Measurements from ENCODE around the gene HOXA5. TPM values are rescaled to one million over a fixed set of nuclear protein-coding genes. Genes with fewer than 3 reads are reported as not detected.

The HOXA5 gene
- total RNA-seq, 1 experiment from 2014 or later = 6.7 TPM

DNA sequence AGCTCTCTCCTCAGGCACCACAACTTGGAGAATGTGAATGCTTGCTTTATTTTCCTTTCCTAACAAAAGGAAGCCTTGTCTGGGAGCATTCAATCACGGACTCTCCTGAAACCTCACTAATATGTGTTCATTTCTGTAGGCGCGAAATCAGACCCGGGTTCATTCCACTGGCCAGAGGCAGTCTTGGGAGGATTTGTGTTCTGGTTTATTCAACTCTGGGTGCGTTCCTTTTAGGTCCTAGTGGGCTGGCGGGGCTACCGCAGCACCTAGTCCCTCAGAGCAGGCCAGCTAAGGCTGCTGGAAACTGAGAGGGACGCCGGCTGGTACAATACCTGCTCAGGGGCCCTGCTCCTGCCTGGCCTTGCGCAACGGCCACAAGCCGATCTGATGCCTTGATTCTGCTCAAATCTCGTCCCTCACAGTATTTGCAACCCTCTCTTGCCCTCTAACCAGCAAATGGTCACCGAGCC, 20.4 kb downstream of the HOXA5 start:
- ChIA-PET POLR2A (no interaction called here), CTCF (no interaction called here), RAD21 (ENCODE audit: low non-redundant PET in 1 of 2, low total read pairs in 2 of 2, uncharacterized antibody in 2 of 2, unreplicated experiment in 2 of 2) (no interaction called here)
- intact Hi-C loops (cut with micrococcal nuclease) = no loop called here
- TF ChIP-seq, protein P1, sequence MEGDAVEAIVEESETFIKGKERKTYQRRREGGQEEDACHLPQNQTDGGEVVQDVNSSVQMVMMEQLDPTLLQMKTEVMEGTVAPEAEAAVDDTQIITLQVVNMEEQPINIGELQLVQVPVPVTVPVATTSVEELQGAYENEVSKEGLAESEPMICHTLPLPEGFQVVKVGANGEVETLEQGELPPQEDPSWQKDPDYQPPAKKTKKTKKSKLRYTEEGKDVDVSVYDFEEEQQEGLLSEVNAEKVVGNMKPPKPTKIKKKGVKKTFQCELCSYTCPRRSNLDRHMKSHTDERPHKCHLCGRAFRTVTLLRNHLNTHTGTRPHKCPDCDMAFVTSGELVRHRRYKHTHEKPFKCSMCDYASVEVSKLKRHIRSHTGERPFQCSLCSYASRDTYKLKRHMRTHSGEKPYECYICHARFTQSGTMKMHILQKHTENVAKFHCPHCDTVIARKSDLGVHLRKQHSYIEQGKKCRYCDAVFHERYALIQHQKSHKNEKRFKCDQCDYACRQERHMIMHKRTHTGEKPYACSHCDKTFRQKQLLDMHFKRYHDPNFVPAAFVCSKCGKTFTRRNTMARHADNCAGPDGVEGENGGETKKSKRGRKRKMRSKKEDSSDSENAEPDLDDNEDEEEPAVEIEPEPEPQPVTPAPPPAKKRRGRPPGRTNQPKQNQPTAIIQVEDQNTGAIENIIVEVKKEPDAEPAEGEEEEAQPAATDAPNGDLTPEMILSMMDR (IDR thresholded peaks at IDR 0.05 in 2 of 3, conservative IDR thresholded peaks at IDR 0.05 in 1 of 3; ENCODE audit: borderline replicate concordance in 1 of 3, insufficient read depth in 1 of 3, low read depth in 2 of 3, low read length in 2 of 3) = no peak
- TF ChIP-seq ZNF274 (IDR thresholded peaks at IDR 0.05; ENCODE audit: low read depth, low read length) (no peak), CEBPB (IDR thresholded peaks at IDR 0.05; ENCODE audit: low read depth) (no peak), MAX (IDR thresholded peaks at IDR 0.05) (no peak), JUND (IDR thresholded peaks at IDR 0.05) (no peak), TCF7L2 (IDR thresholded peaks at IDR 0.05; ENCODE audit: borderline replicate concordance, extremely low read depth, insufficient read depth, insufficient read length) (no peak), SIN3A (IDR thresholded peaks at IDR 0.05; ENCODE audit: low read depth) (no peak), RAD21 (IDR thresholded peaks at IDR 0.05; ENCODE audit: low read depth) (no peak), POLR2A (IDR thresholded peaks at IDR 0.05; ENCODE audit: borderline replicate concordance, extremely low read depth, insufficient read depth, insufficient read length) (no peak), REST (IDR thresholded peaks at IDR 0.05; ENCODE audit: low read depth) (no peak), SRF (IDR thresholded peaks at IDR 0.05; ENCODE audit: low read depth) (no peak), CBX3 (IDR thresholded peaks at IDR 0.05; ENCODE audit: low read depth) (no peak), ELF1 (IDR thresholded peaks at IDR 0.05; ENCODE audit: borderline replicate concordance, low read depth) (no peak), EGR1 (IDR thresholded peaks at IDR 0.05; ENCODE audit: low read depth) (no peak)
- TF ChIP-seq, protein P2, sequence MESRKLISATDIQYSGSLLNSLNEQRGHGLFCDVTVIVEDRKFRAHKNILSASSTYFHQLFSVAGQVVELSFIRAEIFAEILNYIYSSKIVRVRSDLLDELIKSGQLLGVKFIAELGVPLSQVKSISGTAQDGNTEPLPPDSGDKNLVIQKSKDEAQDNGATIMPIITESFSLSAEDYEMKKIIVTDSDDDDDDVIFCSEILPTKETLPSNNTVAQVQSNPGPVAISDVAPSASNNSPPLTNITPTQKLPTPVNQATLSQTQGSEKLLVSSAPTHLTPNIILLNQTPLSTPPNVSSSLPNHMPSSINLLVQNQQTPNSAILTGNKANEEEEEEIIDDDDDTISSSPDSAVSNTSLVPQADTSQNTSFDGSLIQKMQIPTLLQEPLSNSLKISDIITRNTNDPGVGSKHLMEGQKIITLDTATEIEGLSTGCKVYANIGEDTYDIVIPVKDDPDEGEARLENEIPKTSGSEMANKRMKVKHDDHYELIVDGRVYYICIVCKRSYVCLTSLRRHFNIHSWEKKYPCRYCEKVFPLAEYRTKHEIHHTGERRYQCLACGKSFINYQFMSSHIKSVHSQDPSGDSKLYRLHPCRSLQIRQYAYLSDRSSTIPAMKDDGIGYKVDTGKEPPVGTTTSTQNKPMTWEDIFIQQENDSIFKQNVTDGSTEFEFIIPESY (IDR thresholded peaks at IDR 0.05; ENCODE audit: extremely low read depth, insufficient replicate concordance, low read length) = no peak
- TF ChIP-seq, protein P3, sequence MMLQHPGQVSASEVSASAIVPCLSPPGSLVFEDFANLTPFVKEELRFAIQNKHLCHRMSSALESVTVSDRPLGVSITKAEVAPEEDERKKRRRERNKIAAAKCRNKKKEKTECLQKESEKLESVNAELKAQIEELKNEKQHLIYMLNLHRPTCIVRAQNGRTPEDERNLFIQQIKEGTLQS (IDR thresholded peaks at IDR 0.05) = no peak
- Histone ChIP-seq H3K79me2 (ENCODE audit: insufficient read depth, low read length) (no peaks in the 10 kb centered on the region), H3K4me1 (ENCODE audit: control insufficient read depth in 1 of 2, insufficient read depth in 2 of 2, low read length in 2 of 2) (peaks cover 33 to 75% of the 10 kb centered on the region in 2 experiments), H4K20me1 (ENCODE audit: insufficient read depth) (no peaks in the 10 kb centered on the region), H3K27ac (ENCODE audit: low read depth, low read length) (no peak overlapping the region), H3K9me3 (ENCODE audit: control insufficient read depth in 1 of 2, insufficient read depth in 1 of 2, low read depth in 1 of 2, low read length in 2 of 2) (no peaks in the 10 kb centered on the region), H3K4me2 (ENCODE audit: low read length) (peak overlapping the region; percentile 76; the same call in 1 of the 2 replicates), H3K4me3 (replicated peaks in 1 of 2; ENCODE audit: low read depth in 1 of 2, low read length in 2 of 2) (no peak overlapping the region), H3K9me2 (ENCODE audit: insufficient read depth) (no peaks in the 10 kb centered on the region), H3K36me3 (ENCODE audit: control insufficient read depth in 1 of 2, insufficient read depth in 2 of 2, low read length in 2 of 2) (no peaks in the 10 kb centered on the region), H3K27me3 (ENCODE audit: insufficient read depth, low read length) (peaks cover 36% of the 10 kb centered on the region; the same call in 1 of the 2 replicates), H3K9ac (ENCODE audit: low read length) (no peak overlapping the region), H2AFZ (ENCODE audit: low read depth, low read length, poor library complexity, severe bottlenecking) (no peak overlapping the region)
- no peak for ATAC-seq
- no TSS peak for BruUV-seq (replicated peaks)
- no peak for DNase-seq (ENCODE audit: low read depth, low spot score)
